C4-2B (cell line): ENCODE data around the gene ANXA6.
A peak's percentile ranks its signal among the peaks of the same experiment; 100 is the strongest.

Experiments used
- ZFX ChIP-seq: fragments of 450-650 bp; IDR thresholded peaks from 2 replicates; pipeline ENCODE4 v1.6.1; 2017
- TF ChIP-seq, protein P1 (sequence below): fragments of 450-650 bp; conservative IDR thresholded peaks from 2 replicates; pipeline ENCODE4 v1.5.1; 2017; ENCODE audit warnings: mild to moderate bottlenecking

DNA sequence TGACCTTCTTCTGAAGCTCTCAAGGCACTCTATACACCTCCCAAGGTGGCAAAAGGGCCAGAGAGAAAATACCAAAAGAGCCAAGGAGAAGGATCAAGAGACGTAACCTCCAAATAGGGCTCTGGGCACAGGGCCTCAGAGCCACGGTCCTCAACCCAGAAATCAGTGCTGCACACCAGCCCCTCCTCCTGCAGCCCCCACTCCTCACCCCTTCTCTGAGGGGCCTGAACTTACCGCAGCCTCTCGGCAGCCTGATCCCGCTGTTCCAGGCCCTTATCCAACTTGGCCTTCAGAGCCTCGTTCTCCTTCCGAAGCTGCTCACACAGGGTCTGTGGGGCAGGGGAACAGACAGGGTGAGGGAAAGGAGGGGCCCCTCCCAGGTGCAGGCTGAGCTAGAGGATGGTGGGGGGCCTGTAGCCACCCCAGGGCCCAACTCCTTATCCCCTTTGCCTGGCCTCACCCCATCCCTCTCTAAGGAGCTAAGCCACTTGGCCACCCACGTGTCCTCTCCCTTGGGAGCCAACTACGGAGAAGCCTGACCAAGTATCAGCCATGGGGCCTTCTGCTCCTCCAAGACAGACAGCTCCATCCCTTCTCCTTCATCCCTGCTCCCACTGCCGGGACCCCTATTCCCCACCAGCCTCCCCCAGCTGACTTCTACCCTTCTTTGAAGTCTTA, 105.5 kb downstream of the ANXA6 start:
- TF ChIP-seq, protein P1, sequence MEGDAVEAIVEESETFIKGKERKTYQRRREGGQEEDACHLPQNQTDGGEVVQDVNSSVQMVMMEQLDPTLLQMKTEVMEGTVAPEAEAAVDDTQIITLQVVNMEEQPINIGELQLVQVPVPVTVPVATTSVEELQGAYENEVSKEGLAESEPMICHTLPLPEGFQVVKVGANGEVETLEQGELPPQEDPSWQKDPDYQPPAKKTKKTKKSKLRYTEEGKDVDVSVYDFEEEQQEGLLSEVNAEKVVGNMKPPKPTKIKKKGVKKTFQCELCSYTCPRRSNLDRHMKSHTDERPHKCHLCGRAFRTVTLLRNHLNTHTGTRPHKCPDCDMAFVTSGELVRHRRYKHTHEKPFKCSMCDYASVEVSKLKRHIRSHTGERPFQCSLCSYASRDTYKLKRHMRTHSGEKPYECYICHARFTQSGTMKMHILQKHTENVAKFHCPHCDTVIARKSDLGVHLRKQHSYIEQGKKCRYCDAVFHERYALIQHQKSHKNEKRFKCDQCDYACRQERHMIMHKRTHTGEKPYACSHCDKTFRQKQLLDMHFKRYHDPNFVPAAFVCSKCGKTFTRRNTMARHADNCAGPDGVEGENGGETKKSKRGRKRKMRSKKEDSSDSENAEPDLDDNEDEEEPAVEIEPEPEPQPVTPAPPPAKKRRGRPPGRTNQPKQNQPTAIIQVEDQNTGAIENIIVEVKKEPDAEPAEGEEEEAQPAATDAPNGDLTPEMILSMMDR: peak; percentile 61; the same call in 1 of the 2 replicates
- no peak for TF ChIP-seq ZFX
